ENCODE data around the gene IPO4.

Gene IPO4

GRCh38 chr14:24146978-24147760 is 41.4 kb downstream of the IPO4 start, which contains the start of gene RNF31:
TSS of gene RNF31 (plus strand) at chr14:24147498. CDS start at chr14:24147699, 201 bp downstream.
- peak; percentile 96 for DNase-seq

- DNase-seq, result peak; percentile 66
These were observed 42.1 kb downstream of the IPO4 start, which contains the start of gene PSME2 for GRCh38 chr14:24146453-24146977. TSS of gene PSME2 (minus strand) at chr14:24146610. CDS start at chr14:24146581, 29 bp downstream.

GRCh38 chr14:24145690-24146452 is 42.7 kb downstream of the IPO4 start:
- DNase-seq, result no peak

DNA sequence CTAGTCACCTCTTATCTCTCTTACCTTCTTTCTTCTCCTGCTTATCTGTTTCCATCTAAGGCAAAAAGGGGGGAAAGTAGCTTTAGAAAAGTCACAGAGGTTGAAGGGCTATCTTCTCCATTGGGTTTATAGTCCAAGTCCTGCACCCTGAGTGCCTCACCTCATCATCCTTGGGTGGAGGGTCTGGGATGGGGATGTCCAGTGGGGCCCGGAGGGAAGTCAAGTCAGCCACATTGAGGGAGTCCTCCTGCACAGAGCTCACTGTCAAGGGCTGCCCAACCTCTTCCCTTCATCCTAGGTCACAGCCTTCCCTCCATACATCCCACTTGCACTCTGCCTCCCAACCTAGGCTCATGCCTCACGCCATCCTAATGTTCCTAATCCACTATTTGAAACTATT is 43.4 kb downstream of the IPO4 start:
- no peak for DNase-seq

- no peak for DNase-seq
These were observed 44.2 kb downstream of the IPO4 start for GRCh38 chr14:24144451-24144850.

GRCh38 chr14:24143511-24143910 is 45.1 kb downstream of the IPO4 start:
- DNase-seq, result no peak

- DNase-seq, result peak; percentile 99
These were observed 47.3 kb downstream of the IPO4 start, which contains the start of gene EMC9 for GRCh38 chr14:24141097-24141880. TSS of gene EMC9 (minus strand) at chr14:24141591. CDS start at chr14:24141304, 287 bp downstream.

- DNase-seq, result no peak
These were observed 49.2 kb downstream of the IPO4 start for GRCh38 chr14:24139272-24139934.

DNA sequence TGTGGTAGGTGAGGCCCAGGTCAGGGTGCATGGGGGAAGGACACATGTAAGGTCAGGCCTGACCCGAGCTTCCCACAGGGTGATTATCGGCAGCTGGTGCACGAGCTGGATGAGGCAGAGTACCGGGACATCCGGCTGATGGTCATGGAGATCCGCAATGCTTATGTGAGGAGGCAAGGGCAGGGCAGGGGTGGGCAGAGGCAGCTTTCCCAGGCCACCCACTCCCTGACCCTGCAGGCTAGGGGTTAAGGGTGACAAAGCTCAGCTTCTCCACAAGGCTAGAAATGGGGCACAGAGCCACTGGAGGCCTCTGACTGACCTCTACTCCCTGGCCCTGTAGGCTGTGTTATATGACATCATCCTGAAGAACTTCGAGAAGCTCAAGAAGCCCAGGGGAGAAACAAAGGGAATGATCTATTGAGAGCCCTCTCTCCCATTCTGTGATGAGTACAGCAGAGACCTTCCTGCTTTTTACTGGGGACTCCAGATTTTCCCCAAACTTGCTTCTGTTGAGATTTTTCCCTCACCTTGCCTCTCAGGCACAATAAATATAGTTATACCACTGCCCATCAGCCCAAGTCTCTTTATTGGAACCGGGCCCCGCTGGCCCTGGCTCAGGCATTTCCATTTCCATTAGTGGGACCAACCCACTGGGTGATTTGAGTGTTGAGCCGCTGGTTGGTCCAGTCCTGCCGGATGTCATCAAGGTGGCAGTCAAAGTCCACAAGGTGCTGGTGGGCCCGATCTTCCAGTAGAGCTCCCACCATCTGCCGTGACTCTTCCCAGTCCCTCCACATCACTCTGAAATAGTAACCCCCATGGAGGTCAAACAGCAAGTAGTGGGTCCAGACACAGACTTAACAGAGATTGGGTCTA is 50.0 kb downstream of the IPO4 start:
- no peak for DNase-seq

DNA sequence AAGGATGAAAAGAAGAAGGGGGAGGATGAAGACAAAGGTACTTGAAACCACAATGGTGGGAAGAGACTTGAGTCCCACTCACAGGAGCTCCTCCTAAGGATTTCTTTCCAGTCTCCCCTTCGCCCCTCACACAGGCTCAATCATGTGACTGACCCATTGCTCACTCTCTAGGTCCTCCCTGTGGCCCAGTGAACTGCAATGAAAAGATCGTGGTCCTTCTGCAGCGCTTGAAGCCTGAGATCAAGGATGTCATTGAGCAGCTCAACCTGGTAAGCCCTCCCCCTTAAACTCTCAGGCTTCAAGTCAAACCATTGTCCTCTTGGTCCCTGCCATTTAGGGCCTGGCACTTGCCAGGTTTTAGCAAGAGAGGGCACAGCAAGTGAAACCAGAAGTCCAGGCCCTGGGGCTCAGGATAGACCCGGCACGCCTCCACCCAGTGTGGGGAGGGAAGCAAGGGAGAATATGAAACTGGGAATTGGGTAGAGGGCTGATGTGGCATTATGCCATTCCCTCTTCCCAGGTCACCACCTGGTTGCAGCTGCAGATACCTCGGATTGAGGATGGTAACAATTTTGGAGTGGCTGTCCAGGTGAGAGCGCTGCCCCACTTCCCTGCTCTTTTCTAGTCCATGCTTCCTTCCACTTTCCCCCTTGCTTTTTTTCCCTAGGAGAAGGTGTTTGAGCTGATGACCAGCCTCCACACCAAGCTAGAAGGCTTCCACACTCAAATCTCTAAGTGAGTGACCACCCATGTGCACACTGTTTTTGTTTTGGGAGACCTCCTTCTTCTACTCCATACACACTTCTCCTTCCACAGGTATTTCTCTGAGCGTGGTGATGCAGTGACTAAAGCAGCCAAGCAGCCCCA is 50.9 kb downstream of the IPO4 start:
- no peak for DNase-seq

- no peak for DNase-seq
These were observed 51.7 kb downstream of the IPO4 start for GRCh38 chr14:24136684-24137528.

DNA sequence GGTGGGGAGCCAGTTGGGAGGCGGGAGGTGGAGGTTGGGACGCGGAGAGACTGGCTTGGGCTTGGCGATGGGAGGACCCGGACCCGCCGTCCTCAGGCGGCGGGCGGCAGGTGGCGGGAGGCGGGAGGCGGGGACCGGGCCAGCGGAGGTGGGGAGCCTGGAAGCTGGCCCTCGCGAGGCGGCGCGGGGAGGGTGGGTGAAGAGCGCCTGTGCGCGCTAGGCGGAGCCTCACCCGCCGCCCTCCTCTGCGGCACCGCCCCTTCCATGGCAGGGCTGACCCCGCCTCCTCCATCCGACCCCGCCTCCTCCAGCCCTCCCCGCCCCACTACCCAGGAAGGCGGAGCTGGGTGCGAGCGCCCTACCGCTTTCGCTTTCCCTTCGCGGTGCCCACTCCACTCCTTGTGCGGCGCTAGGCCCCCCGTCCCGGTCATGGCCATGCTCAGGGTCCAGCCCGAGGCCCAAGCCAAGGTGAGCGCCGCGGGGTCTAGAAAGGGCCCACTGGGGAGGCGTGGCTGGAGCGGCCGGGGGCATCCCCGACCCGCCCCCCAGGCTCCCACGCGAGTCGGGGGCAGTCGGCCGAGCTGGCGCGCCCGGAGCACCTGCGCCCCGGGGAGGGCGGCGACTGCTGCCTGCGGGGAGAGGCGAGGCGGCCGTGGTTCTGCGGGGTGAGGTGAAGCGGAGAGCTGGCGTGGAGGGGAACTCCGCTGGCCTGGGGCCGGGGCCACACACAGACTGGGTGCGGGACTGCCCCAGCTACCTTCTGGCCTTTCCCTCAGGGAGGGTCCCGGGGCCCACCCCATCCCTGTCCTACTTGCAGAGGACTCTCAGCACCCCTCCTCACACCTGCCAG is 52.6 kb downstream of the IPO4 start, which contains the start of gene PSME1:
Gene PSME1, plus strand, starts transcription at position 361 of the 850 bp plus-strand sequence. Its CDS starts 69 bp downstream, at position 430.
- DNase-seq, result peak; percentile 95

- no peak for DNase-seq
These were observed 53.1 kb downstream of the IPO4 start for GRCh38 chr14:24135584-24135833.

GRCh38 chr14:24133735-24134134 is 54.9 kb downstream of the IPO4 start:
- no peak for DNase-seq

DNA sequence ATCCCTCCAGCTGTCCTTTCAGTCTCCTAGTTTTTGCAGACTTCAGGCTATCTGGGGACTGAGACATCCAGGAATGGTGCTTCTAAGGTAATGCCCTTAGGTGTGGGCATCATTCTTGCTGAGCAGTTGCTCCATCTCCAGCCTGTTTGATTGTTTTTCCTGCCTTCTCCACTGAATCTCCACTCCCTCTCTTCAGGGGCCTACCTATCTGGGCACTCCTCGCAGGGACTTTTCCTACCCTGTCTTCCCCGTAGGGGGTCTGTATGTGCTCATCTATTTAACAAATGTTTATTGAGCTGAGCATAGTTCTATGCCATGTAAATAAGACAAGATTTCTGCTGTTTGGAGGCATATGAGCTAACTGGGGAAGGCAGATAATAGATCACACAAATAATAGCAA is 55.6 kb downstream of the IPO4 start:
- no peak for DNase-seq

GRCh38 chr14:24132061-24132685 is 56.4 kb downstream of the IPO4 start:
- peak; percentile 12 for DNase-seq

DNA sequence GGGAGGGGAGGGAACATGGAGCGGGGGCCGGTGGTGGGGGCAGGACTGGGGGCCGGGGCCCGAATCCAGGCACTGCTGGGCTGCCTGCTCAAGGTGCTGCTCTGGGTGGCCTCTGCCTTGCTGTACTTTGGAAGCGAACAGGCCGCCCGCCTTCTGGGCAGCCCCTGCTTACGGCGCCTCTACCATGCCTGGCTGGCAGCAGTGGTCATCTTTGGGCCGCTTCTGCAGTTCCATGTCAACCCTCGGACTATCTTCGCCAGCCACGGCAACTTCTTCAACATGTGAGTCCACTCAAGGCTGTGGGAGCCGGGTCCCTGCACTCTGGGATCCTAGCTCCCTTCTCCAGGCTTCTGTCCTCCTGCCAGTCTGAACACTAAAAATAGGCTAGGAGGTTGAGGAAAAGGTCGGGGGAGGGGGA is 57.1 kb downstream of the IPO4 start:
- DNase-seq, result no peak

All from activated T-cell treated with anti-CD3 and anti-CD28 coated beads for 4 hours (primary cell).